ENCODE data around the gene ACOT4. TPM values are rescaled to one million over a fixed set of nuclear protein-coding genes. Genes with fewer than 3 reads are reported as not detected.
"Not testable (repeated sequence)": the region's sequence is repeated elsewhere in the genome, so short reads cannot be mapped to it uniquely, and the experiment has no call there.

The ACOT4 gene
- total and polyA plus RNA-seq, 7 donors = 0.11 to 2.5 (median 0.30) TPM

DNA sequence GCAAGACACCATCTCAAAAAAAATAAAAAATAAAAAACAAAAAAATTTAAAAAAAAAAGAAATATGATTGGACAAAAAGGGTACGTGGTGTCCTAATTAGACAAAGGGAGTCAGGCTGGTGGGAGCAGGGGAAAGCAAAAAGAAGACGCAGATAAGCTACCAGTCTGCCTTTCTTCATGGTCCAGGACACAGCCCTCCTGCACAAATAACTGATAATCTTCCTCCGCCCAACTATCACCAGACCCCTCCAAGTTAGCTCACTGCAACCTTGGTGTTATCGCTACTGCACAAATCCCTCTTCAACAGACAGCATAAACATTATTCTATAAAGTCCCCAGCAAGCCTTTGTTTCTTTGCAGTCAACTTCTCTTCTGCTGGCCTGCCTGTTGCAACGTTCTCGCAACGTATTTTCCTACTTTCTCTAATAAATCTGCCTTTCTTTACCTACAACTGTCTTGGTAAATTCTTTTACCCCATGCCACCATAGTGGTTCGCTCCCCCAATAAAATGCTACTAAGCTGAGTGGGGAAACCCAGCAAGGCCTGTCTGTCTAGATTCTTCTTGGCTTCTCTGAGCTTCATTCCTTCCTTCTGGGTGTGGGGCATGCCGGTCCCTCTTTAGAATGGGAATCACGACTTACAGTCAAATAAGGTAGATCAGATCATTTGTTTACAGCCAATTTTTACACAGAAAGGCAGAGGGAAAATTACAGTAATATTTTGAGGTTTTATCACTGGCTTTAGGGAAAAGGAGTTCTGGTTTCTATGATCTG, 38.5 kb downstream of the ACOT4 start:
- TF ChIP-seq, protein P1, sequence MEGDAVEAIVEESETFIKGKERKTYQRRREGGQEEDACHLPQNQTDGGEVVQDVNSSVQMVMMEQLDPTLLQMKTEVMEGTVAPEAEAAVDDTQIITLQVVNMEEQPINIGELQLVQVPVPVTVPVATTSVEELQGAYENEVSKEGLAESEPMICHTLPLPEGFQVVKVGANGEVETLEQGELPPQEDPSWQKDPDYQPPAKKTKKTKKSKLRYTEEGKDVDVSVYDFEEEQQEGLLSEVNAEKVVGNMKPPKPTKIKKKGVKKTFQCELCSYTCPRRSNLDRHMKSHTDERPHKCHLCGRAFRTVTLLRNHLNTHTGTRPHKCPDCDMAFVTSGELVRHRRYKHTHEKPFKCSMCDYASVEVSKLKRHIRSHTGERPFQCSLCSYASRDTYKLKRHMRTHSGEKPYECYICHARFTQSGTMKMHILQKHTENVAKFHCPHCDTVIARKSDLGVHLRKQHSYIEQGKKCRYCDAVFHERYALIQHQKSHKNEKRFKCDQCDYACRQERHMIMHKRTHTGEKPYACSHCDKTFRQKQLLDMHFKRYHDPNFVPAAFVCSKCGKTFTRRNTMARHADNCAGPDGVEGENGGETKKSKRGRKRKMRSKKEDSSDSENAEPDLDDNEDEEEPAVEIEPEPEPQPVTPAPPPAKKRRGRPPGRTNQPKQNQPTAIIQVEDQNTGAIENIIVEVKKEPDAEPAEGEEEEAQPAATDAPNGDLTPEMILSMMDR (IDR thresholded peaks at IDR 0.05) = no peak
- Histone ChIP-seq H3K4me3 (no peak overlapping the region), H3K36me3 (ENCODE audit: insufficient read depth in 1 of 2, low read depth in 1 of 2) (no peaks in the 10 kb centered on the region), H3K9me3 (no peaks in the 10 kb centered on the region), H3K27me3 (ENCODE audit: insufficient read depth in 3 of 3, low read length in 2 of 3) (no peaks in the 10 kb centered on the region), H3K4me1 (peaks cover 4% of the 10 kb centered on the region), H3K27ac (no peak overlapping the region)
- DNase-seq = no peak
- WGBS, 3 donors = 92% methylated on average over 10 of the region's 10 CpGs
- ATAC-seq = no peak
- intact Hi-C loops (cut with DNase I) = loop anchor here (5.0 kb wide), 3 partner anchors 43 to 118 kb away; partner anchors contain the start of gene ACOT2 (in 1 of the 2)

DNA sequence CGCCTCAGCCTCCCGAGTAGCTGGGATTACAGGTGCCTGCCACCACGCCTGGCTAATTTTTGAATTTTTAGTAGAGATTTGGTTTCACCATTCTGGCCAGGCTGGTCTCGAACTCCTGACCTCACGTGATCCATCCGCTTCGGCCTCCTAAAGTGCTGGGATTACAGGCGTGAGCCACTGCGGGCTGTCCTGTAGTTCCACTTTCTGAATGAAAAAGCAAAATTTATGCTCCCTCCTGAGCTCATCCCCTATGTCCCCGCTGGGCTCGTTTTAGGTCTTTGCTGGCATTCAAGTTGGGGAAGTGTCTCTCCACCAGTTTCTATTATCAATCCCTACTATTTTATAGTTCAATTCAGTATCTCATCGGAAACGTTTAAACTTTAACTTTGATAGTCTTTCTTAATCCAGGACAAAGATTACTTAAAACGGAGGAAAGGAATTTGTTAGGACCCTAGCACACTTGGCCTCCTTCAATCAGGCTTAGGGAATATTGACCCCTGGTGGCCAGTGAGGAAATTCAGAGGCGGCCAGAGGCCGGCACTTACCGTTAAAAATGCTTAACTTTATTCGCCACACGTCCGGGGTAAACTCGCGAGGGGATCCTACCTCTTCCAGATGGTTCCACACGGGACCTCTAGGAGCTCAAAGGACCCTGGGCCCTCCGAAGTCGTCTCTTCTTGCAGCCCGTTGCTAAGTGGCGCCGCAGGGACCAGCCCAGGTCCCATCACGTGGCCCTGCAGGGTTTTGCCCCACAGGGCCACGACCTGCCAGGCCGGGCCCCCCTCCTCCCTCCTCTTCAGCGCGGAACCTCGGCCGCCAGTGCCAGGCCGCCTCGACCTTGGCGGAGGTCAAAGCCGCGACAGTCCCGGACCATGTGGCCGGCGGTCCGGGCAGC, 41.7 kb downstream of the ACOT4 start:
- Histone ChIP-seq H3K9me3 (no peaks in the 10 kb centered on the region), H3K4me3 (peak overlapping the region; percentile 68), H3K4me1 (peaks cover 4% of the 10 kb centered on the region), H3K27me3 (ENCODE audit: insufficient read depth in 3 of 3, low read length in 2 of 3) (no peaks in the 10 kb centered on the region), H3K27ac (peak overlapping the region; percentile 59), H3K36me3 (ENCODE audit: insufficient read depth in 1 of 2, low read depth in 1 of 2) (no peaks in the 10 kb centered on the region)
- intact Hi-C loops (cut with DNase I) = loop anchor here (2.0 to 5.0 kb wide), 4 partner anchors 46 to 125 kb away; partner anchors contain the start of gene ACOT2 (in 1 of the 2)
- TF ChIP-seq, protein P1 (IDR thresholded peaks at IDR 0.05) = peak; percentile 85
- WGBS, 3 donors = 11 to 16% (median 14%) methylated on average over 36 to 44 of the region's 44 CpGs
- DNase-seq (peak; percentile 63 to 78), ATAC-seq (peak; percentile 90 to 92 (median 90))

DNA sequence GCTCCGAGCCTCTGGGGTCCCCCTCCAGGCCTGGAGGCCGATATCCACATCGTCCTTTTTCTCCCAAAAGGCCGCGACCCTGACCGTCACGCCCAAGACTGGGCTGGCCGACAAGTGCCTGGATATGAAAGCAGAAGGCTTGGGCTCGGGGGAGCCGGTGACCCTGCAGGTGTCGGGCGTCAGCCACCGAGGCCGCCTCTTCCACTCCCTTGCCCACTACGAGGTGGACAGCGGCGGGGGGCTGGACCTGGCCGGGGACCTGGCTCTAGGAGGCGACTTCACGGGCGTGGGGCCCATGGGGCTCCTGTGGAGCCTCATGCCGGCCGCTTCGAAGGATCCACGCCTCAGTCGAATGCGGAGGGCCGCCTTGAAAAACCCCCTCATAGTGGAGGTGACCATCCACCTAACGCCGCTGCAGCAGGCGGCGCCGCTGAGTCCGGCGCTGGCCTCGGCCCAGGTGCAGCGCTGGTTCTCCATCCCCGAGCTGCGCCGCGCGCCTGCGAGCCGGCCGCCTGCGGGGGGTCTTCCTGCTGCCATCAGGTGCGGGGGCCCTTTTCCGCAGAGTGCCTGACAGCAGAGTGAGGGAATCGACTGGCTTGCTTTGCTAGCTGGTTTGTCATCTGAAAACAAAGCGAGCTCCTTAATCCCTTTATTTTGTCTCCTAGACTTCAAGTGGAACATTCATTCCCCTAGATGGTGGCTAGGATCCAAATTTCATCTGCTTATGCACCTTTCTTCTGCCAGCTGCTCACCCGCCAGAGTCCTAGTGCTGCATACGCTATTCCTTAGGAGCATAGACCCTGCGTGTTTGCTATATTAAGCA, 42.5 kb downstream of the ACOT4 start:
- intact Hi-C loops (cut with DNase I) = loop anchor here (5.0 kb wide), 3 partner anchors 47 to 122 kb away; partner anchors contain the start of gene ACOT2 (in 1 of the 2)
- no peaks in the 10 kb centered on the region for H3K36me3 ChIP-seq (ENCODE audit: insufficient read depth in 1 of 2, low read depth in 1 of 2)
- DNase-seq = peak; percentile 37 to 73
- H3K4me3 ChIP-seq = peak overlapping the region; percentile 68
- peak overlapping the region; percentile 59 for H3K27ac ChIP-seq
- H3K27me3 ChIP-seq (ENCODE audit: insufficient read depth in 3 of 3, low read length in 2 of 3) = no peaks in the 10 kb centered on the region
- WGBS, 3 donors = 6 to 9% (median 9%) methylated on average over 47 to 53 of the region's 53 CpGs
- peak; percentile 82 to 91 (median 85) for ATAC-seq
- peaks cover 4% of the 10 kb centered on the region for H3K4me1 ChIP-seq
- TF ChIP-seq, protein P1 (IDR thresholded peaks at IDR 0.05) = peak; percentile 41
- H3K9me3 ChIP-seq = no peaks in the 10 kb centered on the region

DNA sequence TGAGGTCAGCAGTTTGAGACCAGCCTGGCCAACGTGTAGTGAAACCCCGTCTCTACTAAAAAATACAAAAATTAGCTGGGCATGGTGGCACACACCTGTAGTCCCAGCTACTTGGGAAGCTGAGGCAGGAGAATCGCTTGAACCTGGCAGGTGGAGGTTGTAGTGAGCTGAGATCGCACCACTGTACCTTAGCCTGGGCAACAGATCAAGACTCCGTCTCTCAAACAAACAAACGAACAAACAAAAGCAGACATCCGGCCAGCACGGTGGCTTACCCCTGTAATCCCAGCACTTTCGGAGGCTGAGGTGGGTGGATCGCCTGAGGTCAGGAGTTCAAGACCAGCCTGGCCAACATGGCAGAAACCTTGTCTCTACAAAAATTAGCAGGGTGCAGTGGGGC, 44.7 kb downstream of the ACOT4 start:
- H3K4me3 ChIP-seq; H3K36me3 ChIP-seq (ENCODE audit: insufficient read depth in 1 of 2, low read depth in 1 of 2); ATAC-seq; H3K4me1 ChIP-seq; H3K27me3 ChIP-seq (ENCODE audit: insufficient read depth in 3 of 3, low read length in 2 of 3); intact Hi-C loops (cut with DNase I); H3K27ac ChIP-seq; H3K9me3 ChIP-seq; DNase-seq: not testable (repeated sequence)
- WGBS, 3 donors = 77 to 82% (median 79%) methylated on average over 10 of the region's 10 CpGs
